Measurements from ENCODE around the gene MAP6. TPM values are rescaled to one million over a fixed set of nuclear protein-coding genes. Genes with fewer than 3 reads are reported as not detected.

The MAP6 gene
- total RNA-seq, 1 experiment from 2014 or later, result not detected

- no peak overlapping the region for H3K27ac ChIP-seq (ENCODE audit: low read depth, low read length)
- ChIA-PET POLR2A (no interaction called here), CTCF (no interaction called here), RAD21 (ENCODE audit: low non-redundant PET in 1 of 2, low total read pairs in 2 of 2, uncharacterized antibody in 2 of 2, unreplicated experiment in 2 of 2) (no interaction called here)
- no peaks in the 10 kb centered on the region for H3K79me2 ChIP-seq (ENCODE audit: insufficient read depth, low read length)
- no peak overlapping the region for H2AFZ ChIP-seq (ENCODE audit: low read depth, low read length, poor library complexity, severe bottlenecking)
- no peak overlapping the region for H3K9ac ChIP-seq (ENCODE audit: low read length)
- peaks cover 0 to 21% of the 10 kb centered on the region in 2 experiments; a peak in 2 of 4 replicates for H3K4me1 ChIP-seq (ENCODE audit: control insufficient read depth in 1 of 2, insufficient read depth in 2 of 2, low read length in 2 of 2)
- no peak overlapping the region for H3K4me2 ChIP-seq (ENCODE audit: low read length)
- intact Hi-C loops (cut with micrococcal nuclease), result no loop called here
- no peaks in the 10 kb centered on the region for H4K20me1 ChIP-seq (ENCODE audit: insufficient read depth)
- H3K36me3 ChIP-seq (ENCODE audit: control insufficient read depth in 1 of 2, insufficient read depth in 2 of 2, low read length in 2 of 2), result no peaks in the 10 kb centered on the region
- ATAC-seq (no peak), DNase-seq (ENCODE audit: low read depth, low spot score) (no peak)
- H3K4me3 ChIP-seq (replicated peaks in 1 of 2; ENCODE audit: low read depth in 1 of 2, low read length in 2 of 2), result no peak overlapping the region
- no peaks in the 10 kb centered on the region for H3K9me3 ChIP-seq (ENCODE audit: control insufficient read depth in 1 of 2, insufficient read depth in 1 of 2, low read depth in 1 of 2, low read length in 2 of 2)
- no peaks in the 10 kb centered on the region for H3K9me2 ChIP-seq (ENCODE audit: insufficient read depth)
- BruUV-seq (replicated peaks), result no TSS peak
- TF ChIP-seq ZBTB33 (IDR thresholded peaks at IDR 0.05; ENCODE audit: extremely low read depth, insufficient replicate concordance, low read length) (no peak), CEBPB (IDR thresholded peaks at IDR 0.05; ENCODE audit: low read depth) (no peak), MAX (IDR thresholded peaks at IDR 0.05) (no peak), SIN3A (IDR thresholded peaks at IDR 0.05; ENCODE audit: low read depth) (no peak), CTCF (IDR thresholded peaks at IDR 0.05 in 2 of 3, conservative IDR thresholded peaks at IDR 0.05 in 1 of 3; ENCODE audit: borderline replicate concordance in 1 of 3, insufficient read depth in 1 of 3, low read depth in 2 of 3, low read length in 2 of 3) (no peak), TCF7L2 (IDR thresholded peaks at IDR 0.05; ENCODE audit: borderline replicate concordance, extremely low read depth, insufficient read depth, insufficient read length) (no peak), SP1 (IDR thresholded peaks at IDR 0.05; ENCODE audit: low read depth) (no peak), REST (IDR thresholded peaks at IDR 0.05; ENCODE audit: low read depth) (no peak), FOSL1 (IDR thresholded peaks at IDR 0.05; ENCODE audit: low read depth) (no peak), POLR2A (IDR thresholded peaks at IDR 0.05; ENCODE audit: borderline replicate concordance, extremely low read depth, insufficient read depth, insufficient read length) (no peak), JUND (IDR thresholded peaks at IDR 0.05) (no peak), SRF (IDR thresholded peaks at IDR 0.05; ENCODE audit: low read depth) (no peak), EZH2phosphoT487 (IDR thresholded peaks at IDR 0.05; ENCODE audit: borderline replicate concordance) (no peak)
- no peaks in the 10 kb centered on the region for H3K27me3 ChIP-seq (ENCODE audit: insufficient read depth, low read length)
Measured at GRCh38 chr11:75555079-75555811, 113.6 kb downstream of the MAP6 start.
